ENCODE results near the gene SLC16A5. TPM values are rescaled to one million over a fixed set of nuclear protein-coding genes. Genes with fewer than 3 reads are reported as not detected.

The SLC16A5 gene
- polyA plus RNA-seq, 3 donors, result 26.1 to 99.4 (median 27.0) TPM

DNA sequence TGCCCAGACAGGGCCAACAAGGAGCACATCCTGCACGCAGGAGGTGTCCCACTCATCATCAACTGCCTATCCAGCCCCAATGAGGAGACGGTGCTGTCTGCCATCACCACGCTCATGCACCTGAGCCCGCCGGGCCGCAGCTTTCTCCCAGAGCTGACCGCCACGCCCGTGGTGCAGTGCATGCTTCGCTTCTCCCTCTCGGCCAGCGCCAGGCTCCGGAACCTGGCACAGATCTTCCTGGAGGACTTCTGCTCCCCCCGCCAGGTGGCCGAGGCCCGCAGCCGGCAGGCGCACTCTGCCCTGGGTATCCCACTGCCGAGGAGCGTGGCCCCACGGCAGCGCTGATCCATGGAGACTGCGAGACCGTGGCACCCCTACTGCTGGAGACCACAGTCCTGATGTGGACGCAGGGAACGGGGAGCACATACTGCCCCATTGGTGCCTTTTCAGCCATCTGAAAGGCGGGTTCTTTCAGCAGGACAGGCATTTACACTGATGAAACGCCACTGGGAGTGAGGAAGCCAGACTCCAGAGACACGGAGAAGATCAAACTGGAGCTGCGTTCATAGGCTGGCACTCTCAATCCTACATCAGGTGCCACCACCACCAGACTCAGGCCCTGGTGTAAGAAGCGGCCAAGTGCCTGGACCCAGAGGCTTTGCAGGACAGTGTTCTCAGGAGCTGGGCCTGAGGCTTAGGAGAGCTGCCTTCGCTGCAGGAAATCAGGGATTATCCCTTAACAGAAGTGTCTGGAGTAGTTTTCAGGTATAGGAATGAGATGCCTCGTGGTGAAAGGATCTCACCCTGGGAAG is 41.1 kb downstream of the SLC16A5 start:
- Histone ChIP-seq H3K4me1 (ENCODE audit: control insufficient read depth in 1 of 2, insufficient read depth in 2 of 2, low read length in 2 of 2) (peaks cover 37 to 51% of the 10 kb centered on the region in 2 donors), H3K9ac (ENCODE audit: insufficient read depth, low read length, poor library complexity, severe bottlenecking) (no peak overlapping the region), H2AFZ (ENCODE audit: insufficient read depth, low read depth, low read length, poor library complexity, severe bottlenecking) (no peak overlapping the region), H3K4me3 (replicated peaks in 1 of 3; ENCODE audit: low read depth in 2 of 3, low read length in 3 of 3) (no peak overlapping the region), H3K4me2 (replicated peaks; ENCODE audit: extremely low read depth, low read length, poor library complexity, severe bottlenecking) (no peak overlapping the region), H3K27ac (ENCODE audit: low read depth in 1 of 2, low read length in 2 of 2) (no peak overlapping the region), H3K36me3 (replicated peaks in 1 of 2; ENCODE audit: control insufficient read depth in 1 of 2, insufficient read depth in 2 of 2, low read length in 2 of 2) (peaks cover 18 to 21% of the 10 kb centered on the region in 2 donors), H3K9me3 (replicated peaks in 1 of 2; ENCODE audit: control insufficient read depth in 1 of 2, insufficient read depth in 1 of 2, low read length in 2 of 2) (no peaks in the 10 kb centered on the region), H3K27me3 (ENCODE audit: control insufficient read depth in 2 of 2, insufficient read depth in 2 of 2, low read length in 2 of 2) (no peaks in the 10 kb centered on the region), H4K20me1 (ENCODE audit: insufficient read depth, low read length) (peaks cover 28% of the 10 kb centered on the region), H3K79me2 (ENCODE audit: insufficient read depth, low read length) (peaks cover 27% of the 10 kb centered on the region)
- intact Hi-C loops (cut with micrococcal nuclease), result no loop called here
- TF ChIP-seq CTCF (IDR thresholded peaks at IDR 0.05), result no peak
- no peak overlapping the region for H3K4me3 Mint-ChIP-seq
- peaks cover 40% of the 10 kb centered on the region for H3K4me1 Mint-ChIP-seq
- no peaks in the 10 kb centered on the region for H3K9me3 Mint-ChIP-seq
- no peak for DNase-seq
- H3K27me3 Mint-ChIP-seq (ENCODE audit: low read depth in 3 of 3), result no peaks in the 10 kb centered on the region
- peaks cover 18 to 31% of the 10 kb centered on the region in 2 donors for H3K36me3 Mint-ChIP-seq
- no peak overlapping the region for H3K27ac Mint-ChIP-seq
- WGBS (ENCODE audit: insufficient coverage), result 94% methylated on average over 23 of the region's 33 CpGs

DNA sequence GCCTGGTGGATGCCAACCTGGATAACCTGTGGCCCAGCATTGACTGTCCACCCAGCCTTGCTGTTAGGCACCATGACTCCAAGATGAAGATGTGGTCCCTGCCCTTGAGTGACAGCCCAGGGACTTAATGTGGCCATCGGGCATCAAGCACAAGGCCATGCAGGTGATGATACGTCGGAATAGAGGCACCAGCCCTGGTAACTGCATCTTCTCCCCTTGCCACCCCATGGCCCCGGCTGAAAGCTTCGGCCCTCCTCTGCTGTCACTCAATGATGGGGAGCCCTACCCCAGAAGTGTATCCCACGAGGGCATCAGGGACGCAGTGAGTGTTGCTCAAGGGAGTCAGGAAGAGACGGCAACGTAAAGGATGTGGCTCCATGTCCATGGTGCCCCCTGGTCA is 41.8 kb downstream of the SLC16A5 start:
- H3K27ac Mint-ChIP-seq, result peak overlapping the region in 1 of 7 donors; percentile 18
- H3K79me2 ChIP-seq (ENCODE audit: insufficient read depth, low read length), result peaks cover 27% of the 10 kb centered on the region
- no peaks in the 10 kb centered on the region for H3K27me3 ChIP-seq (ENCODE audit: control insufficient read depth in 2 of 2, insufficient read depth in 2 of 2, low read length in 2 of 2)
- 93% methylated on average over 9 of the region's 9 CpGs for WGBS (ENCODE audit: insufficient coverage)
- H3K4me3 Mint-ChIP-seq, result no peak overlapping the region
- no peak overlapping the region for H3K27ac ChIP-seq (ENCODE audit: low read depth in 1 of 2, low read length in 2 of 2)
- no peak for DNase-seq
- H3K4me2 ChIP-seq (replicated peaks; ENCODE audit: extremely low read depth, low read length, poor library complexity, severe bottlenecking), result no peak overlapping the region
- H3K9me3 ChIP-seq (replicated peaks in 1 of 2; ENCODE audit: control insufficient read depth in 1 of 2, insufficient read depth in 1 of 2, low read length in 2 of 2), result no peaks in the 10 kb centered on the region
- H3K4me3 ChIP-seq (replicated peaks in 1 of 3; ENCODE audit: low read depth in 2 of 3, low read length in 3 of 3), result no peak overlapping the region
- no peak overlapping the region for H3K9ac ChIP-seq (ENCODE audit: insufficient read depth, low read length, poor library complexity, severe bottlenecking)
- no peaks in the 10 kb centered on the region for H3K9me3 Mint-ChIP-seq
- peaks cover 30 to 44% of the 10 kb centered on the region in 2 donors for H3K4me1 ChIP-seq (ENCODE audit: control insufficient read depth in 1 of 2, insufficient read depth in 2 of 2, low read length in 2 of 2)
- peaks cover 24% of the 10 kb centered on the region for H4K20me1 ChIP-seq (ENCODE audit: insufficient read depth, low read length)
- H3K36me3 ChIP-seq (replicated peaks in 1 of 2; ENCODE audit: control insufficient read depth in 1 of 2, insufficient read depth in 2 of 2, low read length in 2 of 2), result peaks cover 18 to 23% of the 10 kb centered on the region in 2 donors
- no peak for TF ChIP-seq CTCF (IDR thresholded peaks at IDR 0.05)
- intact Hi-C loops (cut with micrococcal nuclease), result no loop called here
- H3K27me3 Mint-ChIP-seq (ENCODE audit: low read depth in 3 of 3), result no peaks in the 10 kb centered on the region
- H2AFZ ChIP-seq (ENCODE audit: insufficient read depth, low read depth, low read length, poor library complexity, severe bottlenecking), result no peak overlapping the region
- peaks cover 18 to 32% of the 10 kb centered on the region in 2 donors for H3K36me3 Mint-ChIP-seq
- peaks cover 33% of the 10 kb centered on the region for H3K4me1 Mint-ChIP-seq

Measured in CD14-positive monocyte (primary cell).